AG10803 (cell line): ENCODE results near the gene FAM217B.

Source experiments
- DNase-seq: peaks from one replicate; pipeline ENCODE4 v3.0.0; 2010; ENCODE audit warnings: low read depth
- H3K4me3 ChIP-seq: 2 replicates; pipeline ENCODE4 v1.5.1; 2011; ENCODE audit warnings: mild to moderate bottlenecking, low read length, control low read depth
- CTCF ChIP-seq: conservative IDR thresholded peaks from 2 replicates; pipeline ENCODE4 v1.5.1; 2011; ENCODE audit warnings: mild to moderate bottlenecking, low read length, control low read depth, inconsistent platforms

Gene FAM217B, protein sequence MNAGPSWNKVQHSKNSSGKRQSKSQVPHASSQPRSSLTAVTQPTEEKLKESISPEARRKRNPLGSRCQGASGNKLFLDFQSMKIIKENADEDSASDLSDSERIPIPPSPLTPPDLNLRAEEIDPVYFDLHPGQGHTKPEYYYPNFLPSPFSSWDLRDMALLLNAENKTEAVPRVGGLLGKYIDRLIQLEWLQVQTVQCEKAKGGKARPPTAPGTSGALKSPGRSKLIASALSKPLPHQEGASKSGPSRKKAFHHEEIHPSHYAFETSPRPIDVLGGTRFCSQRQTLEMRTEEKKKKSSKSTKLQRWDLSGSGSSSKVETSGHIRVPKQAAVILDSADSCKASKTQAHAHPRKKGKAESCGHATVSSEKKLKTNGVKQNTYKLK

GRCh38 chr20:59940129-59940955, at the start of gene FAM217B, which contains the start of gene PPP1R3D:
TSS of gene FAM217B (plus strand) at chr20:59940389. CDS start at chr20:59943944, 3,555 bp downstream.
TSS of gene PPP1R3D (minus strand) at chr20:59940305. CDS start at chr20:59939931, 374 bp downstream.
- DNase-seq, result peak; percentile 98
- no peak for TF ChIP-seq CTCF
- peak within 1 kb of the TSS; percentile 82 for H3K4me3 ChIP-seq

GRCh38 chr20:59891581-59891980, 48.6 kb upstream of the FAM217B start:
- TF ChIP-seq CTCF, result no peak
- H3K4me3 ChIP-seq, result no peak overlapping the region
- DNase-seq, result no peak

GRCh38 chr20:59895908-59896307, 44.3 kb upstream of the FAM217B start:
- no peak for DNase-seq
- no peak overlapping the region for H3K4me3 ChIP-seq
- TF ChIP-seq CTCF, result no peak

- TF ChIP-seq CTCF, result no peak
- H3K4me3 ChIP-seq, result no peak overlapping the region
- no peak for DNase-seq
Observed at GRCh38 chr20:59902470-59902869, 37.7 kb upstream of the FAM217B start.

GRCh38 chr20:59903621-59904020, 36.6 kb upstream of the FAM217B start:
- no peak for TF ChIP-seq CTCF
- no peak overlapping the region for H3K4me3 ChIP-seq
- DNase-seq, result no peak

- no peak for TF ChIP-seq CTCF
- H3K4me3 ChIP-seq, result no peak overlapping the region
- DNase-seq, result no peak
Observed at GRCh38 chr20:59908855-59909254, 31.3 kb upstream of the FAM217B start.
